SW 1271 (cell line): ENCODE measurements around the gene PAPOLB.

Source experiments
- DNase-seq, 2 experiments: peaks; one replicate each; lab custom pipeline; 2025; lab: John Stamatoyannopoulos, UW

The PAPOLB gene

DNA sequence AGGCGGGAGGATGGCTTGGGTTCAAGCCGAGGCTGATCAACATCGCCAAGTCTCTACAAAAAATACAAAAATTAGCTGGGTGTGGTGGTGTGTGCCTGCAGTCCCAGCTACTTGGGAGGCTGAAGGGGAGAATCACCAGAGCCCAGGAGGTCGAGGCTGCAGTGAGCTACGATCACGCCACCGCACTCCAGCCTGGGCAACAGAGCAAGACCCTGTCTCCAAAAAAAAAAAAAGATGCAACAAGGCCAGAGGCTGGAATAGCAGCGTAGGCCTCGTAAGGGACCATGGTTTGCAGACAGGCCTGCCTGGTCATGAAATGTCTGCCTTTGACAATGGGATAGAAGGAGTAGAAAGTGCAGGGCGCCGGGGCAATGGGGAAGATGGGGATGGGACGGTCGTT is 20.0 kb downstream of the PAPOLB start:
- no peak for DNase-seq

DNA sequence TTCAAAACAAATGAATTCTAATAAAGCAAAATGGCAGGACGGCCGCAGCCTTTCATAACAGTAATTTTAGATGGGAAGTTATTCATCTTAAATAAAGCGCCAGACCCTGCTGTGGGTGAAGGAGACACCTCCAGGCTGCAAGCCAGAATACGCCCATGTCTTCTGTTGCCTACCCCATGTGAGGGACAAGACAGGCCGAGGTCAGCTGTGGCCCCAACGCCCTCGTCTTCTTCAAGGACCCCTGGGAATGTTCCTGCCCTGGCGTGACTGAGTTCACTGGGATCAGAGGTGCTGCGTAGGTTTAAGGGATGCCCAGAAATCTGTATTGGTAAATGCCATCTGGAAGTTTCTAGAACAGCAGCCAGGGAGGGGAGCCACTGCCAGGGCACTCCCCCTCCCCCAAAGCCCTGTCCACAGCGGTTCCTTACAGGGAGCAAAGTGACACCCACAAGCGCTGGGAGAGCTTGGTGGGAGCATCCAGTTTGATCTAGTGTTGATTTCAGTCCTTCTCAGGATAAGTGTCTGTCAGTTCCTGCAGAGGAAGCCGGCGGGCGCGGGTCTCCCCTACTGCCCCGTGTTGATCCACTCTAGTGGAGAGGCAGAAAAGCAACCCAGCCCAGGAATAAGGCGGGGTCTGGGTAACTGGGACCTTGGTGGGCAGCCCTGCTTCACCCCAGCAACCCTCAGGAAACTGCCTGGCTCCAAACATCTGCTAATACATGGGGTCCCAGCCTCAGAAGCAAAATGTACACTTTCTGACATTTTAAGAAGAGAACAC is 20.6 kb downstream of the PAPOLB start:
- DNase-seq, result no peak

DNA sequence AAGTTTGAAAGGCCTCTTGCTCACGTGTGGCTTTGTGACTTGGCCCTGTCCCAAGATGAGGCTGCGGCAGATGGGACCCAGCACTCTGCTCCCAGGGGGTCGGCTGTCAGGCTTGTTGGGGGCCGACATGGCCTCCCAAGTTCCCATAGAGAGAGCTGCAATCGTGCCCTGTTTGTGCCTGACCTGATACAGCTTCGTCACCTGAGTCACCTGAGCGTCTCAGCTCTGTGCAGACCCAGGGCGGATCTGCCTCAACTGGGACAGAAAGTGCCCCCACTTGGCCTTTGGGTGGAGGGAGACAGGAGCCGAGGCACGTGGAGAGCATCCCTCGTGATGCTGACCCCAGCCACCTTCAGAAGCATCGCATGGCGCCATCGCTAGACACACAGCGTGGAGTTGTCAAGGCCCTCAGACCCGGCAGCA is 21.7 kb downstream of the PAPOLB start:
- no peak for DNase-seq

DNA sequence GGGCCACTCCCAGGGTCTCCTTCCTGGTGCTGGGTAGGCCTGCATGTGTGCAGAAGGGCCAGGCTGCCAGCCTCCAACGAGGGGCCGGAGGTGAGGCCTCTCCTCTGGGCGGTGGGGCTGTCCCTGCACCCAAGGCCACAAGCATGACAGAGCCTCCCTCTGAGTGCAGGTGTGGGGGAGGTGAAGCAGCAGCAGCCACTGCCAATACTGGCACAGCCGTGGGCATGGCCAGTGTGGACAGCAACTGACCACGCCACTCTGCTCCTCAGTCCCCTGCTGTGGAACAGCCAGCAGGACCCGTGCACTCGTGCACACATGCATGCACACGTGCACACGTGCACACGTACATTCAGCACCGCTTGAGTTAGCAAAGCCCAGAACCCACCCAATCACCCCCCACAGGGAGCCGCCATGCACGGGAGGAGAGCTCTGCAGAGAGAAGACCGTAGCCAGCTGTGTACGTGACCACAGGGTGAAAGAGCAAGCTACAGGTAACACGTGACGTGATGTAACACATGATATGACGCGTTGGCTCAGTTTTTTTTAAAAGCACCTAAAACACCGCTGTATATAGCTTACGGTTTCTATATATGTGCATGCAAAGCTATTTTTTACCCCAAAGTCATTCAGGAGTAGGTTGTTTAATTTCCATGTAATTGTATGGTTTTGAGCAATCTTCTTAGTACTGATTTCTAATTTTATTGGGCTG is 23.1 kb downstream of the PAPOLB start:
- no peak for DNase-seq

DNA sequence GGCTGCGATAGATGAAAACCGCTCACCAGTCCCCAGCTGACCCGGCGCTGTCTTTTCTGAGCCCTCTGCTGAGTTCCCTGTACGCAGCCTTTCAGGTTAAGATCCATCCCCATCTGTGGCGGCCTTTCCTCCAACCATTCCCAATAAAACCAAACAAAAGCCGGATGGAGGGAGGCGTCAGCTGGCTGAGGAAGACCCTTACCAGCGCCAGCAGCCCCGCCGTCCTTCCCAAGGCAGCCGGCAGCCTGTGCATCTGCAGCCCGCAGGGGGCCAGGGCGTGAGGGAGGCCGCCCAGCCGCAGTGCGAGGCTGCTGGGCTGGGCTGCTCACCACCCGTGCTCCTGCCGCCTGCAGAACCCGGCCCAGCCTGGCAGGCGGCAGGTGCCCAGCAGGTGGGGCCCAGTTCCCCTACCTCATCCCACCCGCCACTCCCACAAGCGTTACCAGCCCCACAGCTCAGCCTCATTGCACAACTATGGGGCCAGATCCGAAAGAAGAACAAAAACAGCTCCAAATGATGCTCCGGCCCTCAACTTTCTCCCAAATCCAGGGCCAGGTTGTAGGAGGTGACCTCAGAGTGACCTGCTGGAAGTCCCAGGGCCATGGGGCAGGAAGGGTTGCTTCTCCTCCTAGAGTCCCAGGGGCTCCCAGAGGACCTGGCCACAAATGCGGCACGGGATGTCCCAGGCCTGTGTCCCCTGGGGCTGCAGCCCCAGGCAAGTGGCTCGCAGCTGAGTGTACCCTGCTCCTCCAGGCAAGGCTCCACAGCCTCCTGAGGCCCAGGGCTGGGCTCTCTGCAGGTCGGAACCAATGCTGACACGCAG is 23.8 kb downstream of the PAPOLB start:
- no peak for DNase-seq

DNA sequence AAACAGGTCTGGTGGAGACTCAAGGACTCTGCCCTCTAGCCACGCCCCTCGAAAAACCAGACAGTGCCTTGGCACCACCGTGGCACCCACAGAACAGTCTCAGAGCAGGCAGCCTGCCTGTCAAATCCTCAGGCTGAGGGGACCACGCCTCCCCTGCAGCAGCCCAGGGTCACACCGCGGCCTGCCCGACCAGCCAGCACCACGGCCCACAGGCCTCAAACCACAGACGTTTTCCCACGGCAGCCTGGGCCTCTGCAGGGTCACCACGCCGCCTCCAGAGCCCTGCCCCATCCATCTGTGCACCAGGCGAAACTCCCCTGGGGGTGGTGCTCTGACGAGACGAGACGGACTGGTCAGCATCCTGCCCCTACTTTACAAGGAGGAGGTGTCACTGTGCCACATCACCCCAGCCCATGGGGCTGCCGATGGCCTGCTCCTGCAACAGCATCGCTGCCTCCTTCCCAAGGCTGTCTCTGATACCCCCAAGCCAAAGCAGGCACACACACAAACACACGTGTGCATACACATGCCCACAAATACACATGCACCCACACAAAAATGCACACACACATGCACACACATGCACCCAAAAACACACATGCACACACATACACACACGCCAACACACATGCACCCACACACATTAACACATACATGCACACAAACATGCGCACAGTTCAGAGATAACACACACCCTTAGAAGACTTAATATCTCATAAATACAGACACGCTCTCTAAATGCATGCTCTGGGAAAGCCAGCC is 24.6 kb downstream of the PAPOLB start:
- no peak for DNase-seq

DNA sequence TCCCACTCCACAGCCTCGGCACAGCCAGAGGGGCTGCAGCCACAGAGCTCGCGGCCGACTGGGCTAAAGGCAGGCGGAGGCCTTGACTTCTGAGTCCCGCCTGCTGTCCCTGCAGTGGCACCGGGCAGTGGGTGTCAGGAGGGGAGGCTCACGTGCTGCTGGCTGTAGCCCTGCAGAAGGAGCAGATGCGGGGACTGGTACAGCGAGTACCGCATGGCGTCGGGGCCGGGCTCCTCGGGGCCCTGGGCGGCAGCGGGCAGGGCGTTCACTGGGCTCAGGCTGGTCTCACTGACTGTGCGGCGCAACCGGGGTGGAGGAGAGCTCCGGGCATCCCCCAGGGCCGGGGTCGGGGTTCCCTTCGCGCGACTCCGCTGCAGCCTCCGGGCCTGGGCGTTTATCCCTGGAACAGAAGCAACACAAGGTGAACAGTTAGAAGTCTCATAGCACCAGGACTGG is 25.6 kb downstream of the PAPOLB start:
- DNase-seq, result no peak

DNA sequence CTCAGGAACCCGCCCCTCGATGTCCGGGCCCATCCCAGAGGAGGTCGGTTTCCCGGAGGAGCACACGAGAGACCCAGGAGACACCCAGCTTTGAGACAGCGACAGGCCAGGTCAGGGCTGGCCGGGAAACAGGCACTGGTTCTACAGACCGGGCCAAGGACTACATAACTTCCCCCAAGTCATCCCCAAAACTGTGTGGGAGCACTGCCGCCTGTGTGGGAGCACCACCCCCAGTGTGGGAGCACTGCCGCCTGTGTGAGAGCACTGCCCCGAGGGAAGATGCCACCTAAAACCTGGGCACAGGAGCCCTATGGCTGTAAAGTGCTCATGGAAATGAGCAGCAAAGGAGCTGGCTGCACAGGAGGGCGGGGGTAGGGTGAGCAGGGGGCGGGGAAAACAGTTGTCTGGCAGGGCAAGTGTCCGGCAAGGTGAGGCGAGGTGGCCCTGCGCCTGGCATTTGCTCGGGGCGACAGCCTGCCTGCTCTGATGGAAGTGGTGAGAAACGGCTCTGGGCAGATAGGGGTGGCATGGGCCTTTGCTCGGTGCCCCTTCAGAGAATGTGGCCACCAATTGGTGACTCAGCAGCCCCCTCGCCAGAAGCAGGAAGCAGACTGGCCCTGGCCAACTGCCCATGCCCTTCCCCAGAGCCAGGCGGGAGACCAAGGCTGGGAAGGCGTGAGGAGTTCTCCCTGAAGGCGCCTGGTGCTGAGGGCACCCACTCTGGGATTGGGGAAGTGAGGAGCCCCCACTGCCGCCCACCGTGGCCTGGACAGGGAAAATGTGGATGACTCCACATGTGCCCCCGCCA is 26.2 kb downstream of the PAPOLB start:
- DNase-seq, result no peak

DNA sequence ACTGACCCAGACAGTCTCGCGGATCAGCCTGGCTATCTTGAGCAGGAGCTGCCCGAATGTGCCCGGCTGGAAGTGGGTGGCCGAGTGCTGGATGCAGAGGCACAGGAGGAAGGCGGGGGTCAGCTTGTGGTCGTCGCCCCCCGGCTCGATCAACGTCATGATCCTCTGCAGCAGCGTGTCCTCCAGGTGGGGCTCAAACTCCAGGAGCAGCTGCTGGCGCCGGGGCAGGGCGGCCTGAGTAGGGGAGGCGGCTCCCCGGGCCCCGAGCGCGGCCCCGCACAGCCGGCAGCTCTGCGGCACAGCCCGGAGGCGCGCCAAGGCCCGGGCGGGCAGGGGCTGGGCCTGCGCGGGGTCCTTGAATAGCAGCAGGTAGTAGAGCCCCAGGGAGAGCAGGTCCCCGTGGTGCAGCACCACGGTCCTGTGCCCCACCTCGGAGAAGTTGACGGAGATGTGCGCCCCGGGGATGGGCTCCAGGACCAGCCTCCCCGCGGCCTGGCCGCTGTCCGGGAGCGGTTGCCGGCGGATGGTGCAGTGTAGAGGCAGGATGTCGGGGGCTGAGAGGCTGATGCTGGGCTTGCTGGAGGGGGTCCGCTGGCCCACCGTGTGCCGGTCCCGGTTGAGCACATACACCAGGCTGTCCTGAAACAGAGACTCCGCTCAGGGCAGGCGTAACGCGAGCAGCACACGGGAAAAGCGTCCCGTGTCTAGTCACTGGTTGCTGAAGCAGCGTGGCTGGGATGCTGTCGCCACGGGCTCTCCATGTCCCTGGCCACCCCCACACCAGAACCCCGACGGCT is 27.0 kb downstream of the PAPOLB start:
- DNase-seq, result no peak

DNA sequence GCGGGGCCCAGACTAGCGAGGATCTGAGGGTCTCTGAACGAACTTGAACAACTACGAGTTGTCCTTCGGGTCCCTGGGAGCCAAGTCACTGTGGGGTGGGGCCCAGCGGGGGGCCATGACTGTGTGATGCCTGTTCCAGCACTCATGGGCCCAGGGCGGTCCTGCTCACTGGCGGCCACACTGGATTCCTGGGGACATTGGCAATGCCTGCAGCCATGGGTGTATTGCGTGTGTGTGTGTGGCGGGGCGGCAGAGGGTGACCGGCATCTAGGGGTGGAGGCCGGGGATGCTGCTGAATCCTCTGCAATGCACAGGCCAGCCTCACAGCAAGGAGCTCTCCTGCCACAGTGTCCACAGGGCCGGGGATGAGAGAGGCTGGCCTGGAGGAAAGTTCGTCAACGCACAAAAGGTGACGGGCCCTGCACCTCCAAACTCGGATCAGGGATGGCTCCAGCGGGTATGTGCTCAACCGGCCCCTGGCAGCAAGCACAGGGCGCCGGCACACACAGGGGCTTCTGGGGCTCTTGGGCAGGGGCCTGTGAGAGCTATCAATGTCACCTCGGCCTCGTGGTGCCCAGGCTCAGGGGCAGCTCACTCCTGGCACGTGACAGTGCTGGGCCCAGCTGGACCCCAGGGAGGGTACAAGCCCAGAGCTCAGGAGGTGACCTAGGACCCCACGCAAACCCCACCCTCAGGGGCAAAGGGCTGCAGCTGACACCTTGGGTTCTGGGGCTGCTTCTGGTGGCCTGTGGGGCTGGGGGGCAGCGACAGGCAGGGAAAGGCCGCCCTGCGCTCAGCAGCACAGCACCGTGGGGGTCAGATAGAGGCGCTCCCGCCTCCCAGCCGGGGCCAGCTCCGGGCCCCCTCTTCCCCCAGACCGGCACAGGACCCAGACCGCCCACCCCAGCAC is 27.9 kb downstream of the PAPOLB start:
- DNase-seq, result no peak

DNA sequence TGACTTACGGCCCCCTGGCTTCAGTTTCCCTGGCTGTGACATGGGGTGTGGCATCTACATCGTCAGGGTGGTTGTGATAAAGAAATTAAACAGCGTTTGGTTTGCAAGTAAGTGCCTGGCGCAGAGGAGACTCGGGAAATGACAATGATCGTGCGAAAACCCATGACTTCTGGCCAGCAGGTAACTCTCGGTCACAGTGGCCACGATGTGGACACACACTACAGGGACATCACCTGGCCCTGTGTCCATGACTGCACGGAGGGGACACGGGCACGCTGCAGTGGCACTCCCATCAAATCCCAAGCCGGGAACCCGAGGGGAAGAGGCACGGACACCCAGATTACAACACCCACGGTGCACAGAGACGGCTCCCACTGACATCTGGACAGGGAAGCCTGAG is 28.7 kb downstream of the PAPOLB start:
- no peak for DNase-seq

DNA sequence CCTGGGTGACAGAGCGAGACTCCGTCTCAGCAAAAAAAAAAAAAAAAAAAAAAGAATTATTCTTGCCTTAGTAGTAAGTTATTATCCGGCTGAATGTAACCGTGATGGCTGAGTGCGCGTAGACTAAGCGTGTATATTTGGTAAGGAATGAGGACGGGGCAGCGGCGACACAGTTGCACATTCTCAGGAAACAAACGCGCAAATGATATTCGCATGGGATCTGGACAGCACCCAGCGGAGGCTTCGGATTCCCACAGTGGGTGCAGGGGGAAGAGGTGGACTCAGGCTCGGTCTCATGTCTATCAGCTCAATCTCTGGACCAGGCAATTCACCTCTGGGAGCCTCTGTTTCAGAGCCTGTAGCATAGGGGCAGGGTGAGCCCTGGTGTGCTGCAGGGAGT is 29.1 kb downstream of the PAPOLB start:
- no peak for DNase-seq

DNA sequence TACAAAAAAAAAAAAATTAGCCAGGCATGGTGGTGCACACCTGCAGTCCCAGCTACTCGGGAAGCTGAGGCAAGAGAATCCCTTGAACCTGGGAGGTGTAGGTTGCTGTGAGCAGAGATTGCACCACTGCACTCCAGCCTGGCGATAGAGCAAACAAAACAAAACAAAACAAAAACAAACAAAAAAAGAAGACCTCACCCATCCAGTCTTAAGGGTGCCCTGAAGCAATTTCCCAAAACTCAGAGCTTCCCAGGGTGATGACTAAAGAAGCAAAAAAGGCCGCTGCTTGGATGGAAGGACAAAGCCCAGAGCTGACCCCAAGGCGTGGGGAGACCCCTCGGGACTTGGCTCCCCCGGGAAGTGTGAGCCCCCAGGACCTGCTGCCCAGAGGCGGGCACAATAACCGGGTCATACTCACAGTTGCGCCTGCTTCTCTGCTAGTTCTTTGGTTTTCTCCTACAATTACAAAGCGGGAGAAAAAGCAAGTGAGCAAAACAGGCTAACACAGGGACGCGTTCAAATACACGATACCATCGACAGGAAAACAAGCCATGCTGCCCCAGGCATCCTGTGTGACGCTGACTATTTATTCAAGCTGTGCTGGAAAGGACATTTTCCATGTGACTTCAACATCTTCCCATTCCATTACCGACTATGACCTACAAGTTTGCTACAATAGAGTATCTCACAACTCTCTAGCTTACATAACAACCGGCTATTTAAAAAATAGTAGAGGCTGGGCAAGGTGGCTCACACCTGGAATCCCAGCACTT is 29.9 kb downstream of the PAPOLB start:
- DNase-seq, result no peak

DNA sequence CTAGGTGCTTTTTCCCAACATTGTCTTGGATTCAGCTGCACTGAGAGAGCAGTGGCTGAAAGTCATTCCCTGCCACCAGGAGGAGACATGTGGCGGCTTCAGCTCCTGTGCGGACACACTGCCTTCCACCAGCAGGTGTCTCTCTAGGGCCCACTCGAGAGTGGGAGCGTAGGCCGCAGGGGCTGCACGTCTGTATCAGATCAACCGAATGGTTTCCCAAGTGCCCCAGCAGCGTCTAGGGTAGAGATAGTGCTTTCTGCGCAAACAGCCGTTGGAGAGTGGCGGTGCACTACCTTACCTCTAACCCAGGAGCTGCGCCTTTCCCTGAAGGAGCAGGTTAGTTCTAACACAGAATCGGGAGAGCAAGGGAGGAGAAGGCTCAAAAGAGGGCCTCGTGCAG is 31.7 kb downstream of the PAPOLB start:
- DNase-seq, result peak in 1 of 2 experiments; percentile 49

DNA sequence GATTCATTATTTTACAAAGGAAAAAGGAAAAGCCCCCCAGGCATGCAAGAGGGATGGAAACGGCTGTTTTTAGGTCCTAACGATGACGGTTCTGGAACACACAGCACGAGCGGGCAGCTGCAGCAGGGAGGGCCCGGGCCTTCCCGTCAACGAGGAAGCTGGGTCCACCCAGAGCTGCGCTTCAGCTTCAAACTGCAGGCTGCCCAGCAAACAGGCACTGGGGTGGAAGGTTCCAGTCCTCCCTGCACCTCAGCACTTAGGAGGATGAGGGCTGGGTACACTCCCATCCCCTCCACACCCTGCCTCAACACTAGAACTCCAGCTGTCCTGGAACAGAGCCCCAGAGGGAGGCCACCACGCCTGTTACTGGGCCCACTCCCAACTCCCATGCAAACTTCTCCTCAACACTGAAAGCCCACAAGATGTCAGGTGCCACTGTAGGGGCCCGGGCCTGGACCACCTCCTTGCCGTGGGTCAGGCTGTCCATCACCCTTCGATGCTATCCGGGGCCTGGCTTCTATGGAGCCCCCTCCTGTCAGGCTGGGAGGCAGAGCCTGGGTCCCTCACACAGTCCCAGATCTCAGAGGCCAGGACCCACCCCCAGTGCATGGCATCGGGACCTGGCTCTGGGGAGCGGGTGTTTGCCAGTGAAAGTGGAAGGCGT is 33.0 kb downstream of the PAPOLB start:
- DNase-seq, result no peak

DNA sequence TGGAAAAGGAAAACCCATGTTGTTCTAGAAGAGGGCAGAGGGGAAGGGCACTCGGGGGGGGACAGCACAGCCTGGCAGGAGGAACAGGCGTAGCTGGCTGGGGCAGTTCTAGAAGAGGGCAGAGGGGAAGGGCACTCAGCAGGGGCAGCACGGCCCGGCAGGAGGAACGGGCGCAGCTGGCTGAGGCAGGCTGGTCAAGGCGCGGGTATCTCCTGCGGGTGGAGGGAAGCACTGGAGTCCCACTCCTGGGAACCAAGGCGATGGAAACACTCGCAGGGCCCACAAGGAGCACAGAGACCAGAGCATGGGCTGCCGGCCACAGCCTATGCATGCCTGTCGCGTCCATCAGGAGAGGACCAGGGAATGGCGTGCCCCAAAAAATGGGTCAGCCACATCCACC is 36.7 kb downstream of the PAPOLB start:
- no peak for DNase-seq

DNA sequence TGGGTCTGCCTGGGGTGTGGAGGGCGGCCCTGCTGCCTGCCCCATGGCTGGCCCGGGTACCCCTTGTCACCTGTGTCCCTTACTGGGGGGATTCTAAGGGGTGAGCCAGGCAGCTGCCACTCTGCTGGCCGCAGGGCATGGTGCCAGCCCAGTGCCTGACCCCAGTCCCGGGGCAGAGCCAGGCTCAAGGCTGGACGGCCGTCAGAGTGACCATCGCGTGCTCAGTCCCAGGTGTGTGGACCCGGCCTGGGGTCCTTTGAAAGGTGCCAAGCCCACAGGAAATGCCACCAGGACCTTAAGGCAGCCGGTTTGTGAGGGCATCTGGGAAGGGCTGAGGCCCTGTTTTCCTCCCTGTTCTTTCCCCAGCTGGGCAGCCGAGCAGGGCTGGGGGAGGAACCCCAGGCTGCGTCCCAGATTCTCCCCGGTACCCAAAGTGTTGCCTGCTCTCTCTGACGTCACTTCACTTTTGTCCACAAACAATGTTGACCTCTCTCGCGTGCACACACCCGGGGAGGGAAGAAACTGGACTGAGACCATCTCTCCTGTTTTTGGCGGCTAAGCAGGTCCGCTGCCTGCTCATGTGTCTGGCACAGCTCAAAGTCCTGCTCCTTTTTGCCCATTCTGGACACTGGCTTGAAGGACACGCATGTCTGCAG is 37.6 kb downstream of the PAPOLB start:
- DNase-seq, result no peak
